GM23338 (cell line): ENCODE measurements around the gene SUCLG2.

Source experiments
- CREB1 ChIP-seq: fragments of 250-450 bp; sonication (Bioruptor Pico); IDR thresholded peaks from 2 replicates; pipeline ENCODE4 v1.5.0; 2020; ENCODE audit warnings: low read depth, mild to moderate bottlenecking, moderate library complexity
- CTCF ChIP-seq, 2 experiments: fragments of 200-600 bp in 1 of 2; sonication (generic) in 1 of 2; conservative IDR thresholded peaks; 2 replicates each; pipeline versions ENCODE4 v1.5.1 to v1.6.1; 2016 to 2017; ENCODE audit warnings: antibody characterized with exemption in 2 of 2, low read depth in 2 of 2, mild to moderate bottlenecking in 2 of 2, moderate library complexity in 1 of 2
- EZH2 ChIP-seq: fragments of 200-600 bp; sonication (generic); IDR thresholded peaks from one replicate; pipeline ENCODE4 v1.8.0; 2017; ENCODE audit warnings: antibody characterized with exemption, mild to moderate bottlenecking, low read depth; ENCODE audit not compliant: unreplicated experiment
- EZH2phosphoT487 ChIP-seq: fragments of 200-600 bp; sonication (generic); IDR thresholded peaks from one replicate; pipeline ENCODE4 v1.8.1; 2018; ENCODE audit warnings: antibody characterized with exemption; ENCODE audit not compliant: unreplicated experiment
- POLR2AphosphoS5 ChIP-seq: IDR thresholded peaks from 2 replicates; pipeline ENCODE4 v1.6.1; 2016; ENCODE audit warnings: antibody characterized with exemption, low read depth

DNA sequence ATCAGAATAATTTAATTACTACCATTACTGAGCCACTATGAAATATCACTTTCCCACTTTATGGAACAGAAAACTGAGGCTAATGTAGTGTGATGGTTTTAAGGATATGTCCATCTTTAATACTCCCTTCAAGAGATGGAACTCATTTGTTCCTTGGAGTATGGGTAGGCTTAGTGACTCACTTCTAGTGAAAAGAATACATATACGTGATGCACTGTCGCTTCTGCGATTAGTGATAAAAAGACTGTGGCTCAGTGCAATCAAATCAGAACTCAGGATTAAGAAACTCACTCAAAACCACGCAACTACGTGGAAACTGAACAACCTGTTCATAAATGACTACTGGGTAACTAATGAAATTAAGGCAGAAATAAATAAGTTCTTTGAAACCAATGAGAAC is 216.6 kb downstream of the SUCLG2 start:
- no peak for TF ChIP-seq EZH2phosphoT487
- TF ChIP-seq EZH2 = no peak
- TF ChIP-seq CTCF (conservative IDR thresholded peaks at IDR 0.05; ENCODE audit: low read depth in 2 of 2) = no peak
- no peak for TF ChIP-seq CREB1
- TF ChIP-seq POLR2AphosphoS5 = no peak
